CD4-positive, alpha-beta memory T cell (primary cell): ENCODE results near the gene APOBEC3F. TPM values are rescaled to one million over a fixed set of nuclear protein-coding genes. Genes with fewer than 3 reads are reported as not detected.

Experiments used
- CTCF ChIA-PET: fragments of 350-600 bp; sonication (Branson Sonifier 250); formaldehyde crosslinking; loops from one replicate; lab custom pipeline; 2021; ENCODE audit warnings: inconsistent platforms; ENCODE audit not compliant: partially characterized antibody; lab: Charles Lee
- POLR2A ChIA-PET: fragments of 350-600 bp; sonication (Branson Sonifier 250); formaldehyde crosslinking; loops from one replicate; lab custom pipeline; 2021; ENCODE audit not compliant: partially characterized antibody; lab: Charles Lee
- DNase-seq, 5 donors: peaks; one replicate each; pipeline versions ENCODE4 v3.0.0 to v3.0.0-alpha.2; 2020 to 2022; ENCODE audit warnings: mixed read lengths in 1 of 5
- H3K27ac ChIP-seq: one replicate; pipeline ENCODE4 v1.7.0; 2013; ENCODE audit warnings: low read depth, low read length
- H3K27me3 ChIP-seq: 2 replicates; pipeline ENCODE4 v1.7.0; 2013; ENCODE audit warnings: mild to moderate bottlenecking, low read length, moderate library complexity; ENCODE audit not compliant: insufficient read depth
- H3K36me3 ChIP-seq: 2 replicates; pipeline ENCODE4 v1.7.0; 2013; ENCODE audit warnings: mild to moderate bottlenecking, low read length, moderate library complexity; ENCODE audit not compliant: insufficient read depth
- H3K4me1 ChIP-seq: 2 replicates; pipeline ENCODE4 v1.7.0; 2013; ENCODE audit warnings: mild to moderate bottlenecking, low read length, moderate library complexity; ENCODE audit not compliant: insufficient read depth
- H3K4me3 ChIP-seq, 2 donors: one replicate each; pipeline ENCODE4 v1.7.0; 2013; ENCODE audit warnings: low read length in 2 of 2, mild to moderate bottlenecking in 1 of 2
- H3K9me3 ChIP-seq, 2 donors: one replicate each; pipeline ENCODE4 v1.7.0; 2013; ENCODE audit warnings: low read length in 2 of 2, control low read depth in 1 of 2; ENCODE audit not compliant: control insufficient read depth in 1 of 2
- H3K27ac Mint-ChIP-seq, 7 donors: one replicate each; pipeline ENCODE4 v1.8.0; 2020 to 2021; ENCODE audit warnings: mixed read lengths in 7 of 7, mild to moderate bottlenecking in 6 of 7, inconsistent platforms in 3 of 7, moderate library complexity in 3 of 7
- H3K27me3 Mint-ChIP-seq, 2 donors: one replicate each; pipeline ENCODE4 v1.8.0; 2020 to 2021; ENCODE audit warnings: mixed read lengths in 2 of 2
- H3K36me3 Mint-ChIP-seq, 2 donors: one replicate each; pipeline ENCODE4 v1.8.0; 2020 to 2021; ENCODE audit warnings: mixed read lengths in 2 of 2, inconsistent platforms in 1 of 2, mild to moderate bottlenecking in 1 of 2
- H3K4me1 Mint-ChIP-seq, 4 donors: one replicate each; pipeline ENCODE4 v1.8.0; 2020 to 2021; ENCODE audit warnings: mixed read lengths in 4 of 4, mild to moderate bottlenecking in 1 of 4
- H3K4me3 Mint-ChIP-seq, 8 donors: one replicate each; pipeline ENCODE4 v1.8.0; 2020 to 2021; ENCODE audit warnings: mixed read lengths in 8 of 8, mild to moderate bottlenecking in 7 of 8, moderate library complexity in 6 of 8, inconsistent platforms in 3 of 8
- H3K9me3 Mint-ChIP-seq, 8 donors: one replicate each; pipeline ENCODE4 v1.8.0; 2020 to 2021; ENCODE audit warnings: mixed read lengths in 8 of 8, mild to moderate bottlenecking in 5 of 8, inconsistent platforms in 3 of 8, moderate library complexity in 1 of 8
- intact Hi-C: fragments of 100-400 bp; cut with micrococcal nuclease; formaldehyde crosslinking; loops from one replicate; pipeline ENCODE4 v1.15.1; 2023
- polyA plus RNA-seq, 2 donors: library from polyadenylated mRNA; unstranded; fragments of 300-500 nt; fragmentation: Illumina TruSeq; gene quantifications; one replicate each; pipeline ENCODE4 v1.2.3, GENCODE V29; 2021
- total RNA-seq, 2 experiments: library from RNA; stranded (reverse); gene quantifications; one replicate each; pipeline ENCODE4 v1.2.3, GENCODE V29; 2021

The APOBEC3F gene
- total and polyA plus RNA-seq, 4 experiments from 2014 or later = 3.3 to 18.4 (median 16.9) TPM

DNA sequence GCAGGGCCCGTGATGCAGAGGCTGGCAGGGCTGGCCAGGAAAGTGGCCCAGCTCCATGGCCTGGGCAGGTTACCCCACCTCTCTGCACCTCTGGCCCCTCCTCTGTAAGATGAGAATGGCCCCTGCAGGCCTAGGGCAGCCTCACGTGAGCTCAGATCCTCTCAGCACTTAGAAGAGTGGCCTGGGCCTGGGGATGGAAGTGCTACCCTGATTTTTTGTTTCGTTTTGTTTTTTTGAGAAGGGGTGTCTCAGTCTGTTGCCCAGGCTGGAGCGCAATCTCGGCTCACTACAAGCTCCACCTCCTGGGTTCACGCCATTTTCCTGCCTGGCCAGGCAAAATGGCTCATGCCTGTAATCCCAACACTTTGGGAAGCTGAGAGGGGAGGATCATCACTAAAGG is 57.4 kb downstream of the APOBEC3F start:
- intact Hi-C loops = no loop called here
- POLR2A ChIA-PET = interaction anchor here (1.2 to 5.2 kb wide), 9 partner anchors 8 to 221 kb away, joined by 3 to 39 read pairs (median 5); partner anchors contain the start of genes APOBEC3C, APOBEC3D and RPL3

DNA sequence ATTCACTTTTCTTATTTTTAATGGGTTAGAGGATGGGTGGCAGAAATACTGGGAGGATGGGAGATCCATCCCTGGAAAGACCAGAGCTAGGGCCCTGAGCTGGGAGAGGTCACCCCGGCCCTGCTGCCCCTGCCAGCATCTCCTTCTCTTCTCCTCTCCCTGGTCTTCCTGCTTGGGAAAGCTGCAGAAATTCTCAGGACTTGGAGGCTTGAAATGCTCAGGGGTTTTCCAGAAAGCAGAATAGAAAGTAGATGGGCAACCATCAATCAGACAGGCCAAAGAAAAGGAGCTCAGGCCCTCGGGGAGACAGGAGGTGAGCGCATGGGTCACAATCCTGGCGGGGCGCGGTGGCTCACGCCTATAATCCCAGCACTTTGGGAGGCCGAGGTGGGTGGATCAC is 57.9 kb downstream of the APOBEC3F start:
- DNase-seq = peak in 1 of 5 donors; percentile 13
- no peaks in the 10 kb centered on the region for H3K27me3 ChIP-seq
- H3K4me3 ChIP-seq = no peak overlapping the region
- no peaks in the 10 kb centered on the region for H3K27me3 Mint-ChIP-seq
- no peaks in the 10 kb centered on the region for H3K9me3 ChIP-seq
- H3K4me3 Mint-ChIP-seq = peak overlapping the region in 3 of 8 donors; percentile 55 to 85 (median 70)
- POLR2A ChIA-PET = interaction anchor here (1.2 to 5.2 kb wide), 9 partner anchors 9 to 85 kb away, joined by 3 to 39 read pairs (median 5); partner anchors contain the start of genes APOBEC3C and APOBEC3D
- peaks cover 35 to 71% (median 58%) of the 10 kb centered on the region in 4 donors for H3K4me1 Mint-ChIP-seq
- H3K27ac ChIP-seq = peak overlapping the region; percentile 86
- CTCF ChIA-PET = interaction anchor here (1.0 to 2.0 kb wide), 4 partner anchors 17 to 20 kb away, joined by 3 to 6 read pairs (median 4); no protein-coding TSS in a partner anchor
- H3K27ac Mint-ChIP-seq = peak overlapping the region; percentile 97 to 99 (median 97)
- H3K36me3 Mint-ChIP-seq = no peaks in the 10 kb centered on the region
- H3K36me3 ChIP-seq = no peaks in the 10 kb centered on the region
- intact Hi-C loops = no loop called here
- H3K4me1 ChIP-seq = peaks cover 71% of the 10 kb centered on the region
- no peaks in the 10 kb centered on the region for H3K9me3 Mint-ChIP-seq

More for the DNA sequence above, 57.4 kb downstream of the APOBEC3F start:
- H3K9me3 Mint-ChIP-seq = no peaks in the 10 kb centered on the region
- peaks cover 34 to 75% (median 58%) of the 10 kb centered on the region in 4 donors for H3K4me1 Mint-ChIP-seq
- Histone ChIP-seq H3K4me1 (peaks cover 76% of the 10 kb centered on the region), H3K36me3 (no peaks in the 10 kb centered on the region), H3K27ac (peak overlapping the region; percentile 86), H3K27me3 (no peaks in the 10 kb centered on the region), H3K4me3 (no peak overlapping the region), H3K9me3 (no peaks in the 10 kb centered on the region)
- H3K4me3 Mint-ChIP-seq = peak overlapping the region in 6 of 8 donors; percentile 15 to 84 (median 58)
- H3K27ac Mint-ChIP-seq = peak overlapping the region; percentile 86 to 99 (median 97)
- CTCF ChIA-PET = interaction anchor here (1.0 to 2.0 kb wide), 4 partner anchors 17 to 20 kb away, joined by 3 to 6 read pairs (median 4); no protein-coding TSS in a partner anchor
- peak in 1 of 5 donors; percentile 55 for DNase-seq
- no peaks in the 10 kb centered on the region for H3K36me3 Mint-ChIP-seq
- H3K27me3 Mint-ChIP-seq = no peaks in the 10 kb centered on the region

DNA sequence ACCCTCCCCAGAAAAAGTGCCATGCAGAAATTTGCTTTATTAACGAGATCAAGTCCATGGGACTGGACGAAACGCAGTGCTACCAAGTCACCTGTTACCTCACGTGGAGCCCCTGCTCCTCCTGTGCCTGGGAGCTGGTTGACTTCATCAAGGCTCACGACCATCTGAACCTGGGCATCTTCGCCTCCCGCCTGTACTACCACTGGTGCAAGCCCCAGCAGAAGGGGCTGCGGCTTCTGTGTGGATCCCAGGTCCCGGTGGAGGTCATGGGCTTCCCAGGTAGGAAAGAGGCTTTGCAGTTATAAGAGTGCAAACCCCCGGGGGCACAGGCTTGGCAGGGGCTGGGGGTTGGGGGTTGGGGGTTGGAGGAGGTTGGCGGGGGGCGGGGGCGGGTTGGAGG is 60.6 kb downstream of the APOBEC3F start:
- peaks cover 44% of the 10 kb centered on the region for H3K4me1 ChIP-seq
- peak in 1 of 5 donors; percentile 35 for DNase-seq
- ChIA-PET POLR2A (interaction anchor here (5.2 kb wide), 1 partner anchor 11 kb away, joined by 39 read pairs; no protein-coding TSS in a partner anchor), CTCF (no interaction called here)
- intact Hi-C loops = no loop called here
- no peaks in the 10 kb centered on the region for H3K9me3 ChIP-seq
- Mint-ChIP-seq H3K27me3 (no peaks in the 10 kb centered on the region), H3K4me1 (peaks cover 23 to 50% (median 36%) of the 10 kb centered on the region in 4 donors), H3K4me3 (no peak overlapping the region), H3K27ac (peak overlapping the region in 2 of 7 donors; percentile 66 to 99), H3K9me3 (no peaks in the 10 kb centered on the region), H3K36me3 (no peaks in the 10 kb centered on the region)
- H3K27ac ChIP-seq = no peak overlapping the region
- H3K27me3 ChIP-seq = no peaks in the 10 kb centered on the region
- no peak overlapping the region for H3K4me3 ChIP-seq
- H3K36me3 ChIP-seq = no peaks in the 10 kb centered on the region

DNA sequence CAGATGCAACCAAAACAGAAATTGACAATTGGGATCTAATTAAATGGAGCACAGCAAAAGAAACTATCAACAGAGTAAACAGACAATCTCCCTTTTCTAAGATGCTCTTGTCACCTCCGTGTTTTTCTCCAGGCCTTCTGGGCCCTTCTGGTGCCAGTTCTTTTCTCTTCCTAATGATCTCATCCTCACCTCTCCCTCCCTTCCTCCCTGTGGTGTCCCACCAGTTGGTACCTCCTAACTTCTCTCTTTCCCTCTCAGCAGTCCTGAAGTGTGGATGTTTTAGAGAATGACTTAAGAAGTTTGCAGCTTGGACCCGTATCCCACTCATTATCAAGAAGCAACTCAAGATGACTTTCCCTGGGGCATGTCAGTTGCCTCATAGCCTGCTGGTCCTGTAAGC is 62.8 kb downstream of the APOBEC3F start:
- Histone ChIP-seq H3K4me1 (peaks cover 22% of the 10 kb centered on the region), H3K4me3 (no peak overlapping the region), H3K27ac (no peak overlapping the region), H3K9me3 (no peaks in the 10 kb centered on the region), H3K27me3 (no peaks in the 10 kb centered on the region), H3K36me3 (no peaks in the 10 kb centered on the region)
- Mint-ChIP-seq H3K27me3 (no peaks in the 10 kb centered on the region), H3K27ac (peak overlapping the region in 1 of 7 donors; percentile 18), H3K4me3 (no peak overlapping the region), H3K4me1 (peaks cover 17 to 28% (median 20%) of the 10 kb centered on the region in 4 donors), H3K9me3 (no peaks in the 10 kb centered on the region), H3K36me3 (no peaks in the 10 kb centered on the region)
- ChIA-PET POLR2A (no interaction called here), CTCF (interaction anchor here (2.0 kb wide), 1 partner anchor 233 kb away, joined by 5 read pairs; no protein-coding TSS in a partner anchor)
- no peak for DNase-seq
- intact Hi-C loops = no loop called here

Other genes starting within 250 kb of the APOBEC3F start
- 1 to 10 TPM; 8.6 to 9.6 TPM for gene DNAL4, start 246.7 kb upstream of the APOBEC3F start, total RNA-seq
- 10 to 100 TPM; 11.1 to 13.3 TPM for gene DNAL4, start 246.7 kb upstream of the APOBEC3F start, polyA plus RNA-seq
- gene NPTXR, start 196.8 kb upstream of the APOBEC3F start, total RNA-seq = 1 to 10 TPM; 8.6 to 9.0 TPM
- under 1 TPM; 0.31 to 0.61 TPM for gene NPTXR, start 196.8 kb upstream of the APOBEC3F start, polyA plus RNA-seq
- gene CBX6, start 168.6 kb upstream of the APOBEC3F start, total RNA-seq = 10 to 100 TPM; 85.0 to 88.0 TPM
- gene CBX6, start 168.6 kb upstream of the APOBEC3F start, polyA plus RNA-seq = 10 to 100 TPM in 1 of 2 donors, 1 to 10 TPM in 1; 4.1 to 10.9 TPM
- not detected for gene APOBEC3A, start 83.3 kb upstream of the APOBEC3F start, total RNA-seq
- not detected for gene APOBEC3A, start 83.3 kb upstream of the APOBEC3F start, polyA plus RNA-seq
- under 1 TPM; 0.32 to 0.64 TPM for gene APOBEC3B, start 58.5 kb upstream of the APOBEC3F start, total RNA-seq
- 1 to 10 TPM in 1 of 2 donors, under 1 TPM in 1; 0.31 to 1.3 TPM for gene APOBEC3B, start 58.5 kb upstream of the APOBEC3F start, polyA plus RNA-seq
- 10 to 100 TPM; 42.4 to 43.8 TPM for gene APOBEC3C, start 26.6 kb upstream of the APOBEC3F start, total RNA-seq
- 100 to 1,000 TPM; 109 to 135 TPM for gene APOBEC3C, start 26.6 kb upstream of the APOBEC3F start, polyA plus RNA-seq
- 10 to 100 TPM; 35.1 to 41.9 TPM for gene APOBEC3D, start 19.7 kb upstream of the APOBEC3F start, total RNA-seq
- gene APOBEC3D, start 19.7 kb upstream of the APOBEC3F start, polyA plus RNA-seq = 10 to 100 TPM in 1 of 2 donors, 1 to 10 TPM in 1; 4.6 to 16.1 TPM
- 10 to 100 TPM; 44.5 to 47.5 TPM for gene APOBEC3G, start 36.4 kb downstream of the APOBEC3F start, total RNA-seq
- 100 to 1,000 TPM in 1 of 2 donors, 10 to 100 TPM in 1; 98.5 to 110 TPM for gene APOBEC3G, start 36.4 kb downstream of the APOBEC3F start, polyA plus RNA-seq
- gene APOBEC3H, start 56.4 kb downstream of the APOBEC3F start, total RNA-seq = 1 to 10 TPM; 7.5 to 8.5 TPM
- 1 to 10 TPM; 5.7 to 6.2 TPM for gene APOBEC3H, start 56.4 kb downstream of the APOBEC3F start, polyA plus RNA-seq
- gene CBX7, start 111.8 kb downstream of the APOBEC3F start, total RNA-seq = 100 to 1,000 TPM; 181 to 198 TPM
- 10 to 100 TPM; 22.8 to 38.8 TPM for gene CBX7, start 111.8 kb downstream of the APOBEC3F start, polyA plus RNA-seq
- 10 to 100 TPM; 15.7 to 16.9 TPM for gene PDGFB, start 204.1 kb downstream of the APOBEC3F start, total RNA-seq
- 10 to 100 TPM in 1 of 2 donors, 1 to 10 TPM in 1; 6.8 to 11.4 TPM for gene PDGFB, start 204.1 kb downstream of the APOBEC3F start, polyA plus RNA-seq